ENCODE results near the gene ZRANB1. TPM values are rescaled to one million over a fixed set of nuclear protein-coding genes. Genes with fewer than 3 reads are reported as not detected.

The ZRANB1 gene
- total and polyA plus RNA-seq, 10 of the 15 experiments (the other 5 are each of a cell fraction or from before 2014, with no cell fraction given), result 1.7 to 11.8 (median 6.2) TPM

GRCh38 chr10:124984376-124984775 is 42.5 kb downstream of the ZRANB1 start (continued):
- TF ChIP-seq CEBPZ (IDR thresholded peaks at IDR 0.05; ENCODE audit: low read depth, low read length) (no peak), BACH1 (IDR thresholded peaks at IDR 0.05; ENCODE audit: borderline replicate concordance) (no peak), SMAD5 (IDR thresholded peaks at IDR 0.05; ENCODE audit: low read depth) (no peak), JUND (IDR thresholded peaks at IDR 0.05; ENCODE audit: low read depth, low read length) (no peak), ZNF207 (IDR thresholded peaks at IDR 0.05; ENCODE audit: borderline replicate concordance) (no peak), HDGF (IDR thresholded peaks at IDR 0.05) (no peak), EGR1 (IDR thresholded peaks at IDR 0.05; ENCODE audit: borderline replicate concordance in 1 of 2, low read depth in 2 of 2, low read length in 2 of 2) (no peak)

GRCh38 chr10:124985162-124985561 is 43.2 kb downstream of the ZRANB1 start:
- no TSS peak for BruUV-seq (replicated peaks)
- 87% methylated on average over 5 of the region's 5 CpGs for WGBS (ENCODE audit: insufficient coverage, insufficient replicate concordance, low lambda C conversion rate, missing lambda C conversion rate)
- RAD21 ChIA-PET (ENCODE audit: unreplicated experiment), result no interaction called here
- TF ChIP-seq NR2F1 (conservative IDR thresholded peaks at IDR 0.05) (no peak), E2F8 (IDR thresholded peaks at IDR 0.05; ENCODE audit: low read depth, partially characterized antibody) (no peak), USF1 (IDR thresholded peaks at IDR 0.05; ENCODE audit: borderline replicate concordance, extremely low read length, insufficient read depth, low read depth, low read length) (no peak), CUX1 (IDR thresholded peaks at IDR 0.05; ENCODE audit: insufficient replicate concordance, low read depth, low read length) (no peak)

More at GRCh38 chr10:124985162-124985561, 43.2 kb downstream of the ZRANB1 start:
- SMC1A ChIA-PET (ENCODE audit: uncharacterized antibody, unreplicated experiment), result no interaction called here
- ATAC-seq, result no peak
- H3K79me2 ChIP-seq (ENCODE audit: control insufficient read depth, insufficient read depth, low read length), result no peaks in the 10 kb centered on the region
- H3K4me1 ChIP-seq (ENCODE audit: control insufficient read depth, insufficient read depth, low read length), result peaks cover 9% of the 10 kb centered on the region
- peaks cover 8% of the 10 kb centered on the region in 2 experiments for H3K36me3 ChIP-seq (ENCODE audit: control insufficient read depth in 2 of 2, insufficient read depth in 2 of 2, low read length in 1 of 2)
- no peaks in the 10 kb centered on the region for H4K20me1 ChIP-seq (ENCODE audit: control insufficient read depth, insufficient read depth)
- H3K27me3 ChIP-seq (replicated peaks in 1 of 2; ENCODE audit: control insufficient read depth in 2 of 2, insufficient read depth in 2 of 2, low read length in 1 of 2), result no peaks in the 10 kb centered on the region
- H3K9ac ChIP-seq (ENCODE audit: control insufficient read depth, insufficient read depth, low read length), result no peak overlapping the region
- FAIRE-seq, result no peak
- no peak for DNase-seq (ENCODE audit: low read depth, low spot score)
- in situ Hi-C loops (cut with MboI) (no loop called here), intact Hi-C loops (cut with micrococcal nuclease; ENCODE audit: unreplicated experiment) (no loop called here)
- CTCF ChIA-PET, result no interaction called here
- no peak overlapping the region for H3K4me2 ChIP-seq (ENCODE audit: control insufficient read depth, insufficient read depth)
- no peaks in the 10 kb centered on the region for H3K9me3 ChIP-seq (replicated peaks; ENCODE audit: control insufficient read depth, insufficient read depth, low read length)
- H3K4me3 ChIP-seq, result no peak overlapping the region
- no peak overlapping the region for H2AFZ ChIP-seq (ENCODE audit: control insufficient read depth, low read depth, low read length)
- H3K27ac ChIP-seq (ENCODE audit: control insufficient read depth, insufficient read depth), result no peak overlapping the region
- POLR2A ChIA-PET, result no interaction called here
